Epithelial cell of proximal tubule (primary cell): ENCODE data around the gene WSB2. TPM values are rescaled to one million over a fixed set of nuclear protein-coding genes. Genes with fewer than 3 reads are reported as not detected.

Source experiments
- DNase-seq: peaks from one replicate; pipeline ENCODE4 v3.0.0-alpha.2; 2011; ENCODE audit warnings: low read depth
- H3K4me3 ChIP-seq: 2 replicates; pipeline ENCODE4 v1.5.1; 2011; ENCODE audit warnings: low read depth, mild to moderate bottlenecking, low read length
- total RNA-seq: library from RNA; depleted of rRNA; stranded (reverse); fragments of >200 nt; gene quantifications from 2 replicates; pipeline ENCODE4 v1.2.3, GENCODE V29; 2015
- TF ChIP-seq, protein P1 (sequence below): conservative IDR thresholded peaks from 2 replicates; pipeline ENCODE4 v1.5.1; 2012; ENCODE audit warnings: low read depth, mild to moderate bottlenecking, low read length

The WSB2 gene
- total RNA-seq, 1 donor from 2014 or later = 79.6 TPM

DNA sequence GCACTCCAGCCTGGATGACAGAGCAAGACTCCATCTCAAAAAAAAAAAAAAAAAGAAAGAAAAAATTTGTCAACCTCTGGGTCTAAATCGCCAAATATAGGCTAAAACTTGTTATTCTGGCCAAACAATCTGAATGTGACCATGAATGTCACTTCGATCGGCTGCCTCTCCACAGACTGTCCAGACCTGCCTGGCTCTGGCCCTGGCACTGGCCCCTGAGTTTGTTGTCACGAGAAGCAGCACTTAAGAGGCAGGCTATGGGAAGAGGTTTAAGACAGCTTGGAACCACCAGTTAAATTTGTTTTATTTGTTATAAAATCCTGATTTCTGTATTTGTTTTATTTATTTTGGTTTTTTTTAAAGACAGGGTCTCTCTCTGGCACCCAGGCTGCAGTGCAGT lies 14.5 kb downstream of the WSB2 start:
- DNase-seq = no peak
- H3K4me3 ChIP-seq = no peak overlapping the region
- TF ChIP-seq, protein P1, sequence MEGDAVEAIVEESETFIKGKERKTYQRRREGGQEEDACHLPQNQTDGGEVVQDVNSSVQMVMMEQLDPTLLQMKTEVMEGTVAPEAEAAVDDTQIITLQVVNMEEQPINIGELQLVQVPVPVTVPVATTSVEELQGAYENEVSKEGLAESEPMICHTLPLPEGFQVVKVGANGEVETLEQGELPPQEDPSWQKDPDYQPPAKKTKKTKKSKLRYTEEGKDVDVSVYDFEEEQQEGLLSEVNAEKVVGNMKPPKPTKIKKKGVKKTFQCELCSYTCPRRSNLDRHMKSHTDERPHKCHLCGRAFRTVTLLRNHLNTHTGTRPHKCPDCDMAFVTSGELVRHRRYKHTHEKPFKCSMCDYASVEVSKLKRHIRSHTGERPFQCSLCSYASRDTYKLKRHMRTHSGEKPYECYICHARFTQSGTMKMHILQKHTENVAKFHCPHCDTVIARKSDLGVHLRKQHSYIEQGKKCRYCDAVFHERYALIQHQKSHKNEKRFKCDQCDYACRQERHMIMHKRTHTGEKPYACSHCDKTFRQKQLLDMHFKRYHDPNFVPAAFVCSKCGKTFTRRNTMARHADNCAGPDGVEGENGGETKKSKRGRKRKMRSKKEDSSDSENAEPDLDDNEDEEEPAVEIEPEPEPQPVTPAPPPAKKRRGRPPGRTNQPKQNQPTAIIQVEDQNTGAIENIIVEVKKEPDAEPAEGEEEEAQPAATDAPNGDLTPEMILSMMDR = no peak

DNA sequence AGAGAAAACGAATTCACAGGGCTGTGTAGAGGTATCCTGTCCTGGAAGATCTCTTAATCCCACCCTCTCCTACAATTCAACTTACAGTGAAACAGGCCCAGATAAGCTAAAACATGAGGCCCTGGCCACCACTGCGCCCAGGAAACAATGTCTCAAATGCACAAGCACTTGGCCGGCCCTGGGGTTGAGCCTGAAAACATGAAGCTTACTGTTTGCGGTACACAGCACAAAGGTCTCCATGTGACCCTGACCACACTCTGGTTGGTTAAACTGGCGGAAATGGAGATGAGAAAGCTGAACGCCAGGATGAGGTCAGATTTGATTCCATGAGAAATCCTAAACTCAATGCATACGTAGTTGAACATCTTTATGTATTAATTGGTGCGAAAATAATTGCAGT lies 16.4 kb downstream of the WSB2 start:
- H3K4me3 ChIP-seq = no peak overlapping the region
- DNase-seq = no peak
- TF ChIP-seq, protein P1 = no peak

DNA sequence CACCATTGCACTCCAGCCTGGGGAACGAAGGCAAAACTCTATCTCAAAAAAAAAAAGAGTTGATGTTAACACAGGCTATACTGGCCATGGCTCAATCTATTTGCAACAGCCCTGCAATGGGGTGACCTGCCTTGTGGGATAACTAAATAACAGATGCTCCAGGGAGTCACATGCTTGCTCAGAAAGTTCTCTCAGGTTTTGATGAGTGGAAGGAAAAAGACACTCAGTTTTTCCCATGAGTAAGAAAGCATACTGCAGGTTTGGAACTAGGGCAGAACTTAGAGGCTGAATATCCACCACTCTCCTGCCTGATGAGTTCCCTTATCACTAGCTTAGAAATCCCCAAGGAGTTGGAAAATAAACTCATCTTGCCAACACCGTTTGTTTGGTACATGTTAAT lies 16.9 kb downstream of the WSB2 start:
- H3K4me3 ChIP-seq = no peak overlapping the region
- TF ChIP-seq, protein P1 = no peak
- no peak for DNase-seq

DNA sequence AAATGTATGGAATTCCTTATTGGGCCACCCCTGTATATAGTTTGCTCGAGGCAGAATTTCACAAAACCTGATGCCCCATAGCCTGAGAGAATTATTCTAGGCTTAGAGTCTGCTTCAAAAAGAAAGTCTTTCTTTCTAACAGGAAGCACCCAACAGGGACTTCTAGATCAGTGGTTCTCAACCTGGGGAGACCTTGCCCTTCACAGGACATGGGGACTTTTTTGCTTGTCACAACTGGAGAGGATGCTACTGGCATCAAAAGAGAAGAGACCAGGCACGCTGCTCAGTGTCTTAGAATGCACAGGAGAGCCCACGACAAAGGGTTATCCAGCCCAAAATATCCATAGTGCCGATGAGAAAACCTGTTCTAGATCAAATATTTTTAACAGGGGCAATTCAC lies 18.9 kb downstream of the WSB2 start:
- TF ChIP-seq, protein P1 = no peak
- no peak overlapping the region for H3K4me3 ChIP-seq
- no peak for DNase-seq

DNA sequence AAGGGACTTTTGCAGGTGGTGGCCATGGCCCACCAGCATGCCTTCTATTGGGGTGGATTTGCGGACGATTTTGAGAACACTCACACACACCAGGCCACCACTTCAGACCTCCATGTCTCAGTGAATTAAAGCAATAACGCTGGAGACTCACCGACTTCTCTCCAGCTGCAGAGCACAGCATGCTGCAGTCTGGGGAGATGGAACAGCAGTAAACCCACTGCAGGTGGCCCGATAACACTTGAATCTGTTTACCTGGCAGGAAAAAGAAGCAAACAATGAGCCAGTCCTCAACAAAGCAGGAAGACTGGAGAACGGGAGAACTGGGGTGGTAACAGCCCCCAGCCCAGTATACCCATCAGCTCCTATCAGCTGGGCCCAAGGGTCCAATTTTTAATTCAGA lies 22.8 kb downstream of the WSB2 start:
- H3K4me3 ChIP-seq = no peak overlapping the region
- no peak for DNase-seq
- TF ChIP-seq, protein P1 = no peak

DNA sequence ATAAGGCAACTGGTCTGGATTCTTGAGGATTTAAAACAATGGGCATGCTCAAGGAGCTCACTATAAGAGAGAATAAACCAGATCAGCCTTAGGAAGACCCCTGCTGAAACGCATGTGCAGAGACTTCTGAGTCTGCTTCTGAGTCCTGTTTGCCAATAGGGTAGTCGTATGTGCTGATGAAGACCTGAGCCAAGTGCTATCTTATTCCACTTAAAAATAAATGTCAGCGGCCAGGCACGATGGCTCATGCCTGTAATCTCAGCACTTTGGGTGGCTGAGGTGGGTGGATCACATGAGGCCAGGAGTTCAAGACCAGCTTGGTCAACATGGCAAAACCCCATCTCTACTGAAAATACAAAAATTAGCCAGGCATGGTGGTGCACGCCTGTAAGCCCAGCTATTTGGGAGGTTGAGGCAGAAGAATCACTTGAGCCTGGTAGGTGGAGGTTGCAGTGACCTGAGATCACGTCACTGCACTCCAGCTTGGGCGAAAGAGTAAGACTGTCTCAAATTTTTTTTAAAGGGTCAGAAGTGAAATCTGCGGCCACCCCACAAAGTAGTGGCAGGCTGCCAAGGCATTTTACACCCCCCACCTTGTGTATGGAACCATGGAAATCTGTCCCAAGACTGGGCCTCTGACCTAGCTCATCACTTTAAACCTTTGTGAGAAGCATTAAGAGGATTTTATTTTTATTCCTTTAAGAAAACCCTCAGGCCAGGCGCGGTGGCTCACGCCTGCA lies 24.1 kb downstream of the WSB2 start:
- no peak overlapping the region for H3K4me3 ChIP-seq
- no peak for DNase-seq
- TF ChIP-seq, protein P1 = no peak

DNA sequence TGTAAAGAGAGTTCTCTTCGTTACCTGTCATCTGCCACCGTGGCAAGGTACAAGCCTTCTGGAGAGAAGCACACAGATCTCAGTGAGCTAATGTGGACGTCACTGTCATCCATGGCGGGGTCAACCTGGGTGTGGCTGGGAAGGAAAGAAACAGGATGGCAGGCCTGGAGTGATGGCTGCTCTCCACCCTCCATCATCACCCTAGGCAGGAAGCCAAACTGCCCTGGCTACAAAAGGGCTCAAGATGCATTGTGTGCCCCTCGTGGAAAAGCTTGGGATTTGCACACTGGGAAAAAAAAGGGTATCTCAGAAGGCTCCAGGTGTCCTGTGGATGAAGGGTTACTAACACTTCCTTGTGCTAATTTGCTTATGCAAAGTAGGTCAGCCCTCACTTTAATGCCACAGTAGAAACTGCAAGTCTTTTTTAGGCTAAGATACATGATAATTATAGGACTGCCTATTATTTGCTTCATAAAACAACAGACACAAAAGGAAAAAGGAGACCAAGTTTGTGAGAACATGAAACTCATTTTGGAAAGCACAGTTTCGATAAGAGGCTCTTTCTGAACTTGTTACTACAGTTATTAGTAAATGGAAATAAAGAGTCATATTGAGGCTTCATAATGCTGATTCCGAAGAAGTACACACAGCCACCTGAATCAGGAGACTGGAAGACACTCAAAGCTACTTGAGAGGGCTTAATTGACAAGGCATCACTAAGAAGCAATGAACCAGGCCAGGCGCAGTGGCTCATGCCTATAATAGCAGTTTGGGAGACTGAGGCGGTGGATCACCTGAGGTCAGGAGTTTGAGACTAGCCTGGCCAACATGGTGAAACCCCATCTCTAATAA lies 25.6 kb downstream of the WSB2 start:
- DNase-seq = no peak
- TF ChIP-seq, protein P1 = no peak

More for the DNA sequence above, 25.6 kb downstream of the WSB2 start:
- no peak overlapping the region for H3K4me3 ChIP-seq
